B cell (primary cell): ENCODE results near the gene MCM3AP. TPM values are rescaled to one million over a fixed set of nuclear protein-coding genes. Genes with fewer than 3 reads are reported as not detected.

Experiments
- ATAC-seq: fragments of 200-7000 bp; cut with Tn5 transposase; one replicate; pipeline ENCODE4 v1.10.0; 2021; ENCODE audit warnings: low read depth, mild to moderate bottlenecking, moderate number of reproducible peaks, moderate library complexity
- CTCF ChIA-PET: fragments of 350-600 bp; sonication (Branson Sonifier 250); formaldehyde crosslinking; loops from one replicate; lab custom pipeline; 2021; ENCODE audit warnings: antibody characterized with exemption, inconsistent platforms; lab: Charles Lee
- POLR2A ChIA-PET: fragments of 350-600 bp; sonication (Branson Sonifier 250); formaldehyde crosslinking; loops from one replicate; lab custom pipeline; 2021; ENCODE audit warnings: antibody characterized with exemption; lab: Charles Lee
- DNase-seq: peaks from one replicate; pipeline ENCODE4 v3.0.0; 2013
- H2AFZ ChIP-seq: 2 replicates; pipeline ENCODE4 v1.6.1; 2012; ENCODE audit warnings: mild to moderate bottlenecking, low read depth, low read length; ENCODE audit not compliant: insufficient read depth, poor library complexity, severe bottlenecking
- H3K27ac ChIP-seq, 2 donors: 1 replicate in 1 of 2; 2 replicates in 1 of 2; pipeline ENCODE4 v1.5.1; 2012 to 2013; ENCODE audit warnings: low read length in 2 of 2, mild to moderate bottlenecking in 2 of 2, moderate library complexity in 1 of 2
- H3K27me3 ChIP-seq, 4 experiments: fragments of 200-600 bp in 1 of 4; sonication (generic) in 1 of 4; replicated peaks in 1 of 4; 1 replicate in 2 of 4; 2 replicates in 2 of 4; pipeline versions ENCODE4 v1.6.1 to v1.7.0; 2013 to 2016; ENCODE audit warnings: low read length in 3 of 4, mild to moderate bottlenecking in 2 of 4, mixed read lengths in 1 of 4, moderate library complexity in 1 of 4; ENCODE audit not compliant: insufficient read depth in 4 of 4, control insufficient read depth in 3 of 4; ENCODE audit errors: control extremely low read depth in 1 of 4
- H3K36me3 ChIP-seq, 2 experiments: replicated peaks in 1 of 2; 1 replicate in 1 of 2; 2 replicates in 1 of 2; pipeline versions ENCODE4 v1.6.1 to v1.7.1; 2013; ENCODE audit warnings: low read length in 1 of 2; ENCODE audit not compliant: insufficient read depth in 2 of 2, control insufficient read depth in 1 of 2; ENCODE audit errors: control extremely low read depth in 1 of 2, extremely low read depth in 1 of 2
- H3K4me1 ChIP-seq, 2 donors: fragments of 200-600 bp in 1 of 2; sonication (generic) in 1 of 2; 1 replicate in 1 of 2; 2 replicates in 1 of 2; pipeline versions ENCODE4 v1.5.1 to v1.6.1; 2013 to 2017; ENCODE audit warnings: low read length in 2 of 2; ENCODE audit not compliant: control insufficient read depth in 2 of 2, insufficient read depth in 2 of 2
- H3K4me2 ChIP-seq: replicated peaks from 2 replicates; pipeline ENCODE3; 2012; ENCODE audit warnings: mild to moderate bottlenecking, low read depth, low read length; ENCODE audit not compliant: poor library complexity, severe bottlenecking
- H3K4me3 ChIP-seq, 5 experiments: fragments of 200-600 bp in 1 of 5; sonication (generic) in 1 of 5; 1 replicate in 3 of 5; 2 replicates in 2 of 5; pipeline versions ENCODE4 v1.5.1 to v1.7.0; 2011 to 2016; ENCODE audit warnings: low read length in 4 of 5, mild to moderate bottlenecking in 4 of 5, low read depth in 2 of 5, control low read depth in 1 of 5, moderate library complexity in 1 of 5; ENCODE audit not compliant: insufficient read depth in 1 of 5; ENCODE audit errors: control extremely low read depth in 1 of 5, extremely low read depth in 1 of 5
- H3K79me2 ChIP-seq: fragments of 200-600 bp; sonication (generic); one replicate; pipeline ENCODE4 v1.6.0; 2016; ENCODE audit warnings: low read length; ENCODE audit not compliant: control insufficient read depth, insufficient read depth
- H3K9ac ChIP-seq: fragments of 200-600 bp; sonication (generic); 2 replicates; pipeline ENCODE4 v1.6.1; 2017; ENCODE audit warnings: mild to moderate bottlenecking, low read length, moderate library complexity
- H3K9me3 ChIP-seq, 3 donors: one replicate each; pipeline versions ENCODE4 v1.6.1 to v1.7.1; 2013; ENCODE audit warnings: low read length in 2 of 3; ENCODE audit not compliant: control insufficient read depth in 2 of 3, insufficient read depth in 1 of 3; ENCODE audit errors: control extremely low read depth in 1 of 3
- H4K20me1 ChIP-seq: 2 replicates; pipeline ENCODE4 v1.6.0; 2012; ENCODE audit warnings: mild to moderate bottlenecking, low read length; ENCODE audit not compliant: insufficient read depth, control insufficient read depth, poor library complexity, severe bottlenecking
- H3K27ac Mint-ChIP-seq: one replicate; pipeline ENCODE4 v1.8.0; 2021; ENCODE audit warnings: mixed read lengths
- H3K27me3 Mint-ChIP-seq: one replicate; pipeline ENCODE4 v1.8.0; 2021; ENCODE audit warnings: mixed read lengths
- H3K4me1 Mint-ChIP-seq: one replicate; pipeline ENCODE4 v1.8.0; 2021; ENCODE audit warnings: mixed read lengths
- H3K4me3 Mint-ChIP-seq: one replicate; pipeline ENCODE4 v1.8.0; 2021; ENCODE audit warnings: mixed read lengths
- H3K9me3 Mint-ChIP-seq: one replicate; pipeline ENCODE4 v1.8.0; 2022; ENCODE audit warnings: mixed read lengths; ENCODE audit not compliant: insufficient read depth
- CTCF ChIP-seq: fragments of 200-600 bp; IDR thresholded peaks from one replicate; pipeline ENCODE4 v1.8.0; 2022; ENCODE audit warnings: antibody characterized with exemption, mild to moderate bottlenecking
- EZH2 ChIP-seq: IDR thresholded peaks from 2 replicates; pipeline ENCODE4 v1.6.1; 2012; ENCODE audit warnings: borderline replicate concordance, low read depth, mild to moderate bottlenecking, moderate library complexity, low read length; ENCODE audit not compliant: insufficient read depth, poor library complexity, severe bottlenecking
- WGBS: methylation state at CpG from one replicate; pipeline ENCODE4 v1.1.5; 2013; ENCODE audit warnings: missing lambda C conversion rate; ENCODE audit not compliant: insufficient coverage; 5-methylcytosine and 5-hydroxymethylcytosine counted together
- intact Hi-C: fragments of 100-400 bp; cut with micrococcal nuclease; formaldehyde crosslinking; loops from one replicate; pipeline ENCODE4 v1.10.0; 2022
- polyA plus RNA-seq: library from polyadenylated mRNA; depleted of rRNA; stranded (reverse); fragments of >200 nt; gene quantifications from 2 replicates; pipeline ENCODE4 v1.2.3, GENCODE V29; 2012
- total RNA-seq, 2 donors: library from RNA; stranded (reverse); fragments of 120-200 nt in 1 of 2; gene quantifications; 1 replicate in 1 of 2; 2 replicates in 1 of 2; pipeline versions ENCODE4 v1.2.3 to v1.2.4, GENCODE V29; 2013 to 2022

The MCM3AP gene
- total and polyA plus RNA-seq, 2 donors (not counting 1 experiment from before 2014, with no cell fraction given), result 61.7 to 180 TPM

GRCh38 chr21:46295177-46295770 lies 9.9 kb upstream of the MCM3AP start:
- TF ChIP-seq EZH2 (no peak), CTCF (no peak)
- peaks cover 2 to 12% of the 10 kb centered on the region in 2 experiments for H3K36me3 ChIP-seq
- no peak overlapping the region for H3K4me3 ChIP-seq
- ChIA-PET CTCF (no interaction called here), POLR2A (no interaction called here)
- ATAC-seq (no peak), DNase-seq (no peak)
- H4K20me1 ChIP-seq, result no peaks in the 10 kb centered on the region
- H3K4me2 ChIP-seq, result no peak overlapping the region
- H3K9me3 ChIP-seq, result peaks cover 0 to 21% (median 3%) of the 10 kb centered on the region in 3 donors
- Mint-ChIP-seq H3K4me3 (no peak overlapping the region), H3K27ac (peak overlapping the region; percentile 32), H3K27me3 (peaks cover 3% of the 10 kb centered on the region), H3K9me3 (no peaks in the 10 kb centered on the region), H3K4me1 (peaks cover 17% of the 10 kb centered on the region)
- H3K27ac ChIP-seq, result peak overlapping the region in 1 of 2 donors; percentile 67
- H2AFZ ChIP-seq, result peak overlapping the region; percentile 79
- intact Hi-C loops, result no loop called here
- H3K27me3 ChIP-seq, result peaks cover 0 to 10% (median 3%) of the 10 kb centered on the region in 4 experiments
- no peaks in the 10 kb centered on the region for H3K79me2 ChIP-seq
- peaks cover 13 to 24% of the 10 kb centered on the region in 2 donors for H3K4me1 ChIP-seq
- no peak overlapping the region for H3K9ac ChIP-seq
- WGBS, result 68% methylated on average over 5 of the region's 9 CpGs

- Mint-ChIP-seq H3K27ac (no peak overlapping the region), H3K9me3 (no peaks in the 10 kb centered on the region), H3K4me3 (no peak overlapping the region), H3K27me3 (peaks cover 3% of the 10 kb centered on the region), H3K4me1 (peaks cover 19% of the 10 kb centered on the region)
- Histone ChIP-seq H3K4me2 (no peak overlapping the region), H3K4me3 (no peak overlapping the region), H3K4me1 (peaks cover 13 to 28% of the 10 kb centered on the region in 2 donors), H3K27ac (no peak overlapping the region), H3K79me2 (no peaks in the 10 kb centered on the region), H4K20me1 (no peaks in the 10 kb centered on the region), H3K27me3 (peaks cover 0 to 10% (median 3%) of the 10 kb centered on the region in 4 experiments), H2AFZ (no peak overlapping the region), H3K36me3 (peaks cover 2 to 12% of the 10 kb centered on the region in 2 experiments), H3K9me3 (peaks cover 0 to 21% (median 3%) of the 10 kb centered on the region in 3 donors), H3K9ac (no peak overlapping the region)
- POLR2A ChIA-PET, result no interaction called here
- intact Hi-C loops, result no loop called here
- no peak for TF ChIP-seq CTCF
- TF ChIP-seq EZH2, result no peak
- no peak for ATAC-seq
- CTCF ChIA-PET, result no interaction called here
- 45% methylated on average over 3 of the region's 10 CpGs for WGBS
- no peak for DNase-seq
Measured at GRCh38 chr21:46294647-46295176, 9.3 kb upstream of the MCM3AP start.
